Astrocyte (in vitro differentiated cells and primary cell): ENCODE measurements around the gene PDE8A.

ENCODE experiments used
- CTCF ChIP-seq: IDR thresholded peaks from 2 replicates; pipeline ENCODE4 v1.5.1; 2011; ENCODE audit warnings: low read depth, mild to moderate bottlenecking, inconsistent platforms, low read length, moderate library complexity; ENCODE audit not compliant: insufficient read depth
- EZH2 ChIP-seq: IDR thresholded peaks from 2 replicates; pipeline ENCODE4 v1.6.1; 2012; ENCODE audit warnings: mild to moderate bottlenecking, low read length, inconsistent platforms; ENCODE audit not compliant: insufficient read depth

- TF ChIP-seq CTCF (no peak), EZH2 (no peak)
Measured at GRCh38 chr15:85128621-85129020, 147.0 kb downstream of the PDE8A start.
